H1 (cell line): ENCODE measurements around the gene RADIL. TPM values are rescaled to one million over a fixed set of nuclear protein-coding genes. Genes with fewer than 3 reads are reported as not detected.

ENCODE experiments used
- KDM4A ChIP-seq: IDR thresholded peaks from one replicate; pipeline ENCODE4 v1.7.1; 2012; ENCODE audit warnings: low read depth, mild to moderate bottlenecking, moderate library complexity, low read length, inconsistent platforms; ENCODE audit not compliant: severe bottlenecking
- polyA plus RNA-seq, 7 experiments: library from polyadenylated mRNA; depleted of rRNA in 3 of 7; stranded (reverse) in 5 of 7; unstranded in 2 of 7; fragments of >200 nt in 5 of 7; fragments of 200-250 nt in 2 of 7; gene quantifications; 1 replicate in 5 of 7; 2 replicates in 1 of 7; 4 replicates in 1 of 7; pipeline versions ENCODE4 v1.2.1 to v1.2.3, GENCODE V29; 2011 to 2013; ENCODE audit warnings: missing spikeins in 2 of 7, mixed read lengths in 2 of 7
- total RNA-seq: library from RNA; stranded (reverse); fragmentation: NEBNext Ultra II Directional; extraction: Animal tissue kit (Norgen Biotek cat#: 25700); gene quantifications from 2 replicates; pipeline ENCODE4 v1.2.1, GENCODE V29; 2021

The RADIL gene
- total and polyA plus RNA-seq, 2 of the 8 experiments (the other 6 are each of a cell fraction or from before 2014, with no cell fraction given): 5.0 to 5.4 TPM

- TF ChIP-seq KDM4A: no peak
- TF ChIP-seq, all 59 proteins: peak for 0
These were observed 128.5 kb downstream of the RADIL start (continued) for GRCh38 chr7:4755045-4755444.
